ENCODE data around the gene CENPQ. TPM values are rescaled to one million over a fixed set of nuclear protein-coding genes. Genes with fewer than 3 reads are reported as not detected.

Gene CENPQ
- total RNA-seq, 1 donor from 2014 or later: 6.0 TPM

DNA sequence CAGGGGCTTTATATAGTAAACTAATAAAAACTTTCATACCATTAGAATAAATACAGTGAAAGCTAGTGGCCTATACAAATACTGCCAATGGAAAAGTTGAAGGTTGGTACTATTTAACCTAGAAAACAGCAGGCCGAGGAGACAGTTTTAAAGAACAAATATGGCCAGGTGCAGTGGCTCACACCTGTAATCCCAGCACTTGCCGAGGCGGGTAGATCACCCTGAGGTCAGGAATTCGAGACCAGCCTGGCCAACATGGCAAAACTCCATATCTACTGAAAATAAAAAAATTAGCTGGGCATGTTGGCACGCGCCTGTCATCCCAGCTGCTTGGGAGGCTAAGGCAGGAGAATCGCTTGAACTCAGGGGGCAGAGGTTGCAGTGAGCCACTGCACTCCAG lies 61.4 kb downstream of the CENPQ start:
- TF ChIP-seq, protein P1, sequence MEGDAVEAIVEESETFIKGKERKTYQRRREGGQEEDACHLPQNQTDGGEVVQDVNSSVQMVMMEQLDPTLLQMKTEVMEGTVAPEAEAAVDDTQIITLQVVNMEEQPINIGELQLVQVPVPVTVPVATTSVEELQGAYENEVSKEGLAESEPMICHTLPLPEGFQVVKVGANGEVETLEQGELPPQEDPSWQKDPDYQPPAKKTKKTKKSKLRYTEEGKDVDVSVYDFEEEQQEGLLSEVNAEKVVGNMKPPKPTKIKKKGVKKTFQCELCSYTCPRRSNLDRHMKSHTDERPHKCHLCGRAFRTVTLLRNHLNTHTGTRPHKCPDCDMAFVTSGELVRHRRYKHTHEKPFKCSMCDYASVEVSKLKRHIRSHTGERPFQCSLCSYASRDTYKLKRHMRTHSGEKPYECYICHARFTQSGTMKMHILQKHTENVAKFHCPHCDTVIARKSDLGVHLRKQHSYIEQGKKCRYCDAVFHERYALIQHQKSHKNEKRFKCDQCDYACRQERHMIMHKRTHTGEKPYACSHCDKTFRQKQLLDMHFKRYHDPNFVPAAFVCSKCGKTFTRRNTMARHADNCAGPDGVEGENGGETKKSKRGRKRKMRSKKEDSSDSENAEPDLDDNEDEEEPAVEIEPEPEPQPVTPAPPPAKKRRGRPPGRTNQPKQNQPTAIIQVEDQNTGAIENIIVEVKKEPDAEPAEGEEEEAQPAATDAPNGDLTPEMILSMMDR (IDR thresholded peaks at IDR 0.05; ENCODE audit: borderline replicate concordance): no peak
- H3K27me3 ChIP-seq (ENCODE audit: low read depth): peaks cover 6% of the 10 kb centered on the region
- no peak overlapping the region for H3K4me3 ChIP-seq
- intact Hi-C loops (cut with micrococcal nuclease): no loop called here
- H3K27ac ChIP-seq (replicated peaks): no peak overlapping the region
- no peaks in the 10 kb centered on the region for H3K4me1 ChIP-seq
- H3K36me3 ChIP-seq: no peaks in the 10 kb centered on the region
- no peaks in the 10 kb centered on the region for H3K9me3 ChIP-seq (replicated peaks)
- no peak for DNase-seq

DNA sequence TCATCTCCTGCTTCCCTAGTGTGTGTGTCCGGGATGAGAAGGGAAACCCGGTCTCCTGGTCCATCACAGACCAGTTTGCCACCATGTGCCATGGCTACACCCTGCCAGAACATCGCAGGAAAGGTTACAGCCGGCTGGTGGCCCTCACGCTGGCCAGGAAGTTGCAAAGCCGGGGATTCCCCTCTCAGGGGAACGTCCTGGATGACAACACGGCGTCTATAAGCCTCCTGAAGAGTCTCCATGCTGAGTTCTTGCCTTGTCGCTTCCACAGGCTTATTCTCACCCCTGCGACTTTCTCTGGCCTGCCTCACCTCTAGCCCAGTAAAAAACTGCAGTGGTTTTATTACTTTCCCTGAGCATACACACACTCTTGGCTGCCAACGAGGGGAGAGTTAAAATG lies 63.4 kb downstream of the CENPQ start:
- no peak overlapping the region for H3K27ac ChIP-seq (replicated peaks)
- intact Hi-C loops (cut with micrococcal nuclease): no loop called here
- no peaks in the 10 kb centered on the region for H3K9me3 ChIP-seq (replicated peaks)
- no peak for DNase-seq
- no peaks in the 10 kb centered on the region for H3K4me1 ChIP-seq
- TF ChIP-seq, protein P1 (IDR thresholded peaks at IDR 0.05; ENCODE audit: borderline replicate concordance): no peak
- H3K4me3 ChIP-seq: no peak overlapping the region
- H3K36me3 ChIP-seq: no peaks in the 10 kb centered on the region
- H3K27me3 ChIP-seq (ENCODE audit: low read depth): no peaks in the 10 kb centered on the region

DNA sequence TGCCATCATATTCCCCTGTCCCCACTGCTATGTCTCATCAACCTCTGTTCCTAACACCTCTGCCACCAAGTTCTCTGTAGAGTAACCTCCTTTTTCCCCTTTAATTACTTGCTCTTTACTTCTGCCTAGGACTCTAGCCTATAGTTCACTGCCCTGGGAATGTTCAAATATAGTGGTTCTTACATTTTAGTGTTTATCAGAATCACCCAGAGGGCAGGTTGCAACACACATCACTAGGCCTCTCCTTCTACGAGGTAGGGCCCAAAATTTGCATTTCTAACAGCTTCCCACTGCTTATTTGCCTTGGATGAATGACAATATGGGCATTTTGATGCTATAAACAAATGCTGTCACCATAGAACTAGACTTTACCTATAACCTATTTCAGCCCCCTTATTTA lies 64.2 kb downstream of the CENPQ start:
- H3K27me3 ChIP-seq (ENCODE audit: low read depth): no peaks in the 10 kb centered on the region
- TF ChIP-seq, protein P1 (IDR thresholded peaks at IDR 0.05; ENCODE audit: borderline replicate concordance): no peak
- no peak overlapping the region for H3K27ac ChIP-seq (replicated peaks)
- no peaks in the 10 kb centered on the region for H3K9me3 ChIP-seq (replicated peaks)
- DNase-seq: no peak
- intact Hi-C loops (cut with micrococcal nuclease): no loop called here
- H3K4me1 ChIP-seq: peaks cover under 1% of the 10 kb centered on the region
- no peak overlapping the region for H3K4me3 ChIP-seq
- no peaks in the 10 kb centered on the region for H3K36me3 ChIP-seq

DNA sequence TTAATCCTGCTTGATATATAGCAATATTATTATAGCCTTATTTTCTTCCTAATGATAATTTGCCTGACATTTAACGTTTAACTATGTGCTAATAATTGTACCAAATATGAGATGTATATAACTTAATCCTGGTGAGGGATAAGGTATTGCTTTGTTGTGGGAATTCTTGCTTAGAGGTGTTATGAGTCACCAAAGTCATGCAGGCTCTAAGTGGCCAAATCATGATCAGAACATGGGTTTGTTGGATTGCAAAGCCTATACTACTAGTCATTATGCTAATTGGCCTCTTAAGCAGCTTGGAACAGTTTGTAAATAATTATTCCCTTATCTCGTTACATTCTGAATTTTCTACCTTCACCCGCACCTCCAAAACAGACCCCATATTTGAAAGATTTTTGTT lies 65.4 kb downstream of the CENPQ start:
- intact Hi-C loops (cut with micrococcal nuclease): no loop called here
- no peaks in the 10 kb centered on the region for H3K9me3 ChIP-seq (replicated peaks)
- no peak overlapping the region for H3K27ac ChIP-seq (replicated peaks)
- H3K27me3 ChIP-seq (ENCODE audit: low read depth): no peaks in the 10 kb centered on the region
- H3K4me3 ChIP-seq: no peak overlapping the region
- H3K4me1 ChIP-seq: peaks cover 4% of the 10 kb centered on the region
- H3K36me3 ChIP-seq: no peaks in the 10 kb centered on the region
- no peak for DNase-seq
- TF ChIP-seq, protein P1 (IDR thresholded peaks at IDR 0.05; ENCODE audit: borderline replicate concordance): no peak

DNA sequence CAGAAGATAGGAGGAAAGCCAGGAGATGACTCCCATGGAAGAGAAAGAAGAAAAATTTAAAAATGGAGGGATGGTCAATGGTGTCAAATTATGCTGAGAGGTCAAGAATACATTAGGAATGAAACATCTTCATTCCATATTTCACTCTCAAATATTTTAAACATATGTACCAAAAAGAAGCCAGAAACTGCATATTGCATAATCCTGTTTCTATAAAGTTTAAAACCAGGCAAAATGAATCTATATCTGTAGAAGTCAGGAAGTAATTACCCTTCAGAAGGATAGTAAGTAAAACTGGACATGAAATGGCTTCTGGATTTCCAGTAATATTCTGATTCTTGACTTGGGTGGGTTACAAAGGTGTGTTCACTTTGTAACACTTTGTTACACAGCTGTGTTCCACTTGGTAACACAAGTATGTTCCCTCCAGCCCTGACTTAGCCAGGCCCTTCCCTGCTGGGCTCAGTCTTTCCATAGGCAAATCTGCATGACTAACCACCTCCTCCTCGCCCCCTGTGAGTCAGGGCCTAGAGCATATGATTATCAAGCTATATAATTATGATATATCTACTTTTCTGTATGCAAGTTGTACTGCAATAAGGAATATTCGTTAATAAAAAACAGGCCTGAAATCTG lies 67.1 kb downstream of the CENPQ start:
- H3K4me1 ChIP-seq: peaks cover 4% of the 10 kb centered on the region
- H3K9me3 ChIP-seq (replicated peaks): no peaks in the 10 kb centered on the region
- H3K27me3 ChIP-seq (ENCODE audit: low read depth): no peaks in the 10 kb centered on the region
- TF ChIP-seq, protein P1 (IDR thresholded peaks at IDR 0.05; ENCODE audit: borderline replicate concordance): no peak
- H3K27ac ChIP-seq (replicated peaks): no peak overlapping the region
- DNase-seq: no peak
- H3K4me3 ChIP-seq: no peak overlapping the region
- no peaks in the 10 kb centered on the region for H3K36me3 ChIP-seq
- intact Hi-C loops (cut with micrococcal nuclease): loop anchor here (5.0 kb wide), 2 partner anchors 77 to 317 kb away; no protein-coding TSS in a partner anchor

All from left ventricle myocardium inferior (tissue), 1 donor.